ENCODE results near the gene HSBP1. TPM values are rescaled to one million over a fixed set of nuclear protein-coding genes. Genes with fewer than 3 reads are reported as not detected.

The HSBP1 gene
- total RNA-seq, 1 donor from 2014 or later, result 143 TPM

- DNase-seq (ENCODE audit: low read depth, low spot score), result no peak
Measured at GRCh38 chr16:83803811-83804210, 4.0 kb upstream of the HSBP1 start.

GRCh38 chr16:83804366-83804765 lies 3.4 kb upstream of the HSBP1 start:
- DNase-seq (ENCODE audit: low read depth, low spot score), result no peak

- DNase-seq (ENCODE audit: low read depth, low spot score), result no peak
Measured at GRCh38 chr16:83806036-83806435, 1.7 kb upstream of the HSBP1 start.

GRCh38 chr16:83806731-83807130 lies 1.0 kb upstream of the HSBP1 start:
- DNase-seq (ENCODE audit: low read depth, low spot score), result no peak

- no peak for DNase-seq (ENCODE audit: low read depth, low spot score)
Measured at GRCh38 chr16:83807327-83807709, 460 bp upstream of the HSBP1 start.

GRCh38 chr16:83808573-83809014 lies 816 bp downstream of the HSBP1 start:
- DNase-seq (ENCODE audit: low read depth, low spot score), result no peak

GRCh38 chr16:83809092-83809491 lies 1.3 kb downstream of the HSBP1 start:
- DNase-seq (ENCODE audit: low read depth, low spot score), result no peak

- DNase-seq (ENCODE audit: low read depth, low spot score), result no peak
Measured at GRCh38 chr16:83810901-83811300, 3.1 kb downstream of the HSBP1 start.

GRCh38 chr16:83813823-83814658 lies 6.3 kb downstream of the HSBP1 start:
- DNase-seq (ENCODE audit: low read depth, low spot score), result peak; percentile 32

GRCh38 chr16:83814659-83814985 lies 6.8 kb downstream of the HSBP1 start:
- no peak for DNase-seq (ENCODE audit: low read depth, low spot score)

- DNase-seq (ENCODE audit: low read depth, low spot score), result no peak
Measured at GRCh38 chr16:83817022-83817421, 9.2 kb downstream of the HSBP1 start.

- no peak for DNase-seq (ENCODE audit: low read depth, low spot score)
Measured at GRCh38 chr16:83818276-83818675, 10.5 kb downstream of the HSBP1 start.

- DNase-seq (ENCODE audit: low read depth, low spot score), result no peak
Measured at GRCh38 chr16:83819361-83819760, 11.6 kb downstream of the HSBP1 start.

- DNase-seq (ENCODE audit: low read depth, low spot score), result no peak
Measured at GRCh38 chr16:83826146-83826913, 18.6 kb downstream of the HSBP1 start.

- no peak for DNase-seq (ENCODE audit: low read depth, low spot score)
Measured at GRCh38 chr16:83830091-83830768, 22.5 kb downstream of the HSBP1 start.

- no peak for DNase-seq (ENCODE audit: low read depth, low spot score)
Measured at GRCh38 chr16:83830769-83831455, 23.1 kb downstream of the HSBP1 start.

GRCh38 chr16:83831456-83831987 lies 23.7 kb downstream of the HSBP1 start:
- DNase-seq (ENCODE audit: low read depth, low spot score), result no peak

GRCh38 chr16:83833921-83834320 lies 26.1 kb downstream of the HSBP1 start:
- DNase-seq (ENCODE audit: low read depth, low spot score), result no peak

GRCh38 chr16:83835586-83836566 lies 28.1 kb downstream of the HSBP1 start:
- DNase-seq (ENCODE audit: low read depth, low spot score), result peak; percentile 77

- DNase-seq (ENCODE audit: low read depth, low spot score), result no peak
Measured at GRCh38 chr16:83837566-83837965, 29.8 kb downstream of the HSBP1 start.

All from pulmonary artery endothelial cell (primary cell).